Chondrocyte (in vitro differentiated cells): ENCODE results near the gene PDGFRB. TPM values are rescaled to one million over a fixed set of nuclear protein-coding genes. Genes with fewer than 3 reads are reported as not detected.

Experiments used
- DNase-seq: peaks from one replicate; pipeline ENCODE4 v3.0.0; 2021; ENCODE audit warnings: mixed read lengths, low spot score
- H3K27ac Mint-ChIP-seq: one replicate; pipeline ENCODE4 v1.8.0; 2021; ENCODE audit warnings: mild to moderate bottlenecking, moderate library complexity, mixed read lengths; ENCODE audit not compliant: unreplicated experiment
- H3K27me3 Mint-ChIP-seq: 2 replicates; pipeline ENCODE4 v1.8.0; 2021; ENCODE audit warnings: low read depth, mixed read lengths
- H3K36me3 Mint-ChIP-seq: 2 replicates; pipeline ENCODE4 v1.8.0; 2021; ENCODE audit warnings: low read depth, mixed read lengths
- H3K4me1 Mint-ChIP-seq: 2 replicates; pipeline ENCODE4 v1.8.0; 2021; ENCODE audit warnings: low read depth, mild to moderate bottlenecking, mixed read lengths
- H3K4me3 Mint-ChIP-seq: one replicate; pipeline ENCODE4 v1.8.0; 2021; ENCODE audit warnings: mild to moderate bottlenecking, moderate library complexity, mixed read lengths; ENCODE audit not compliant: unreplicated experiment
- H3K9me3 Mint-ChIP-seq: 2 replicates; pipeline ENCODE4 v1.8.0; 2021; ENCODE audit warnings: low read depth, mixed read lengths
- CTCF ChIP-seq: fragments of 200-600 bp; sonication (generic); IDR thresholded peaks from 2 replicates; pipeline ENCODE4 v1.5.0; 2021; ENCODE audit warnings: antibody characterized with exemption, mild to moderate bottlenecking, moderate library complexity
- total RNA-seq: library from RNA; stranded (reverse); gene quantifications from 3 replicates; pipeline ENCODE4 v1.2.1, GENCODE V29; 2021

PDGFRB gene
- total RNA-seq, 1 donor from 2014 or later = 499 TPM

GRCh38 chr5:150186137-150186536, 30.5 kb upstream of the PDGFRB start:
- no peak overlapping the region for H3K4me3 Mint-ChIP-seq
- no peak for DNase-seq
- H3K27ac Mint-ChIP-seq = no peak overlapping the region
- no peak for TF ChIP-seq CTCF
- H3K4me1 Mint-ChIP-seq = peaks cover 1% of the 10 kb centered on the region
- no peaks in the 10 kb centered on the region for H3K9me3 Mint-ChIP-seq
- peaks cover 29% of the 10 kb centered on the region for H3K27me3 Mint-ChIP-seq
- H3K36me3 Mint-ChIP-seq = no peaks in the 10 kb centered on the region

- no peak for TF ChIP-seq CTCF
- Mint-ChIP-seq H3K4me3 (no peak overlapping the region), H3K36me3 (no peaks in the 10 kb centered on the region), H3K27me3 (peaks cover 23% of the 10 kb centered on the region), H3K4me1 (peaks cover 10% of the 10 kb centered on the region), H3K9me3 (no peaks in the 10 kb centered on the region), H3K27ac (no peak overlapping the region)
- no peak for DNase-seq
Observed at GRCh38 chr5:150184990-150185912, 29.6 kb upstream of the PDGFRB start.

- Mint-ChIP-seq H3K9me3 (no peaks in the 10 kb centered on the region), H3K27me3 (peaks cover 15% of the 10 kb centered on the region), H3K4me3 (no peak overlapping the region), H3K4me1 (peaks cover 10% of the 10 kb centered on the region), H3K27ac (no peak overlapping the region), H3K36me3 (no peaks in the 10 kb centered on the region)
- DNase-seq = no peak
- TF ChIP-seq CTCF = no peak
Observed at GRCh38 chr5:150184006-150184405, 28.4 kb upstream of the PDGFRB start.

- Mint-ChIP-seq H3K4me3 (no peak overlapping the region), H3K4me1 (peaks cover 10% of the 10 kb centered on the region), H3K36me3 (no peaks in the 10 kb centered on the region), H3K27me3 (peaks cover 14% of the 10 kb centered on the region), H3K27ac (no peak overlapping the region), H3K9me3 (no peaks in the 10 kb centered on the region)
- no peak for TF ChIP-seq CTCF
- DNase-seq = no peak
Observed at GRCh38 chr5:150183436-150183835, 27.8 kb upstream of the PDGFRB start.

- DNase-seq = no peak
- peaks cover 10% of the 10 kb centered on the region for H3K4me1 Mint-ChIP-seq
- H3K27me3 Mint-ChIP-seq = peaks cover 13% of the 10 kb centered on the region
- H3K36me3 Mint-ChIP-seq = no peaks in the 10 kb centered on the region
- no peak overlapping the region for H3K27ac Mint-ChIP-seq
- no peaks in the 10 kb centered on the region for H3K9me3 Mint-ChIP-seq
- TF ChIP-seq CTCF = no peak
- H3K4me3 Mint-ChIP-seq = no peak overlapping the region
Observed at GRCh38 chr5:150182774-150183173, 27.1 kb upstream of the PDGFRB start.
